ENCODE data around the gene DCXR.

DNA sequence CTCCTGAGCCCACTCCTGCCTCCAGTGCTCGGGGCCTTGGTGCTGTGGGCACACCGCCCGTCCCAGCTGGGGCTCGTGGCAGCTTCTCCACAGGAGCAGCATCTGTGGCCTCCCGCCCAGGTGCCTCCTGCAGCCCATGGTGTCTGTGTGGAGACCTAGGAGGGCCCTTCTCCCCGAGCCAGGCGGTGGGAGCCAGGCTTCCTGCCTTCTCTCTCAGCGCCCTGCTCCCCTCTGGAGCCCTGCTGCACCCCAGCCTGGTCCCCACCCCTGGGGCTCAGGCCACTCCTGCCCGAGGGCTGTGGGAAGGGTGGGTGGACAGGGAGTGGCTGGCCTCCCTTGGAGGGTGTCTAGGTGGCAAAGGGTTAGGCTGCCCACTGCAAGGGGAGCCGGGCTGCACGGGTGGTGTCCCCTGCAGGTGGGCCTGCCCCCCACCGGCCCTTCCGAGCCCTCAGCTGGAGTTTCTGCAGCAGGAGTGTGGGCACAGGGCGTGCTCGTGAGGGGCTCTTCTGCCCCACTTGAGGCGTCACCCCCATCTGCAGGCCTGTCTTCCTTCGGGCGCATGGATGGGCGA lies 25.8 kb downstream of the DCXR start:
- TF ChIP-seq POLR2A (IDR thresholded peaks at IDR 0.05) (no peak), CTCF (IDR thresholded peaks at IDR 0.05) (no peak)
